ENCODE data around the gene RHOU.
"Not testable (repeated sequence)": the region's sequence is repeated elsewhere in the genome, so short reads cannot be mapped to it uniquely, and the experiment has no call there.

The RHOU gene

DNA sequence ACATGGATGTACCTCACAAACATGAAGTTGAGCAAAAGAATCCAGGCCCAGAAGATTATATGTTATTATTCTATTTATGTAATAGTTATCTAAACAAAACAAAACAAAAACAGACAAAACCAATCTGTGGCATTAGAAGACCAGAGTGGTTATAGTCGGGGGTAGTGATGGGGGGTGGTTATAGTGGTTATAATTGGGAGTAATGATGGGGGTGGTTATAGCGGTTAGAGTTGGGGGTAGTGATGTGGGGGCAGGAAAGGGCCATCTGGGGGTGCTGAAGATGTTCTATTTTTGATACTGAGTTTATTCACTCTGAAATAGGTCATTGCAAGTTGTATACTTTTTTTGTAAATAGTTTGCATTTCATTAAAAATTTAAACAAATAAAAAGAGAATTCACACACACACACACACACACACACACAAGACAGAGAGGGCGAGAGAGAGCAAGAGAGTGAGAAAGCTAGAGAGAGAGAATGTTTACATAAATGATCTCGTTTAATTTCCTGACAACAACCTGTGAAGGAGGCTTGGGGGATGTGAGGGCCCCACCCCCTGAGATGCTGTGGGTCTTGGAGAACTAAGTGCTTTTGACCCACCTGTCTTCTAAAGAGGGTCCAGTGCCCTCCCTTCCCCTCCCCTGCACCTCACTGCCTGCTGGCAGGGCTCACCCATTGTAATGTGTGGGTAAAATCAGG is 37.4 kb downstream of the RHOU start:
- no peak overlapping the region for H3K4me3 ChIP-seq (replicated peaks; ENCODE audit: low read depth, low read length)
- DNase-seq (ENCODE audit: extremely low read depth, low read depth) = no peak
- TF ChIP-seq, protein P1, sequence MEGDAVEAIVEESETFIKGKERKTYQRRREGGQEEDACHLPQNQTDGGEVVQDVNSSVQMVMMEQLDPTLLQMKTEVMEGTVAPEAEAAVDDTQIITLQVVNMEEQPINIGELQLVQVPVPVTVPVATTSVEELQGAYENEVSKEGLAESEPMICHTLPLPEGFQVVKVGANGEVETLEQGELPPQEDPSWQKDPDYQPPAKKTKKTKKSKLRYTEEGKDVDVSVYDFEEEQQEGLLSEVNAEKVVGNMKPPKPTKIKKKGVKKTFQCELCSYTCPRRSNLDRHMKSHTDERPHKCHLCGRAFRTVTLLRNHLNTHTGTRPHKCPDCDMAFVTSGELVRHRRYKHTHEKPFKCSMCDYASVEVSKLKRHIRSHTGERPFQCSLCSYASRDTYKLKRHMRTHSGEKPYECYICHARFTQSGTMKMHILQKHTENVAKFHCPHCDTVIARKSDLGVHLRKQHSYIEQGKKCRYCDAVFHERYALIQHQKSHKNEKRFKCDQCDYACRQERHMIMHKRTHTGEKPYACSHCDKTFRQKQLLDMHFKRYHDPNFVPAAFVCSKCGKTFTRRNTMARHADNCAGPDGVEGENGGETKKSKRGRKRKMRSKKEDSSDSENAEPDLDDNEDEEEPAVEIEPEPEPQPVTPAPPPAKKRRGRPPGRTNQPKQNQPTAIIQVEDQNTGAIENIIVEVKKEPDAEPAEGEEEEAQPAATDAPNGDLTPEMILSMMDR (IDR thresholded peaks at IDR 0.05; ENCODE audit: low read depth, low read length, missing control alignments) = no peak

DNA sequence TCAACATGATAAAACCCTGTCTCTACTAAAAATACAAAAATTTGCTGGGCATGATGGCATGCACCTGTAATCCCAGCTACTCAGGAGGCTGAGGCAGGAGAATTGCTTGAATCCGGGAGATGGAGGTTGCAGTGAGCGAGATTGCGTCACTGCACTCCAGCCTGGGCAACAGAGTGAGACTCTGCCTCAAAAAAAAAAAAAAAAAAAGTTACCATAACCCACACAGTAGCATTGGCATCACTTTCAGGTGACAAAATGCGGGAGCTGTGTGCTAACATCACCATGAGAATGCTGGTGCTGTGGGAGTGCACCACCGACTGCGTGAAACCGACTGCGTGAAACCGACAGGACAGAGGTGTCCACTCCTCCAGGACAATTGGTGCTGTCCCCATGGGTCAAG is 40.7 kb downstream of the RHOU start:
- H3K4me3 ChIP-seq (replicated peaks; ENCODE audit: low read depth, low read length); DNase-seq (ENCODE audit: extremely low read depth, low read depth): not testable (repeated sequence)

DNA sequence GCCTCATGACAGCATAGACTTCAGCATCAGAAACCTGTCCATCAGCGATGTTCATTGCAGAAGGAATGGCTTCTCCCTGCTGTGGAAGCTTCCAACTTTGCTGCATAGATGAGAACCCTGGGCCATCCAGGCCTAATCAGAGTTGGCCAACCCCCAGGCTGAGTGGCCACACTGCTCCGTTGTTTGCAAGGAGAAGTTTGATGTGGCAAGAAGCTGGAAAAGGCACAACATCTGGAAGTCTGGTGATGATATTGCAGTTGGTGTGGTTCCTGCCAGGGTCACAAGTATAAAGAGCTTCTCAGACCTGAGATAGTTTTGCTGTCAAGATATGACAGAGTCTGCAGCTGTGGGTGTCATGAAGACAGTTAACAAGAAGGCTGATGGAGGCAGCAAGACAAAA is 41.2 kb downstream of the RHOU start:
- H3K4me3 ChIP-seq (replicated peaks; ENCODE audit: low read depth, low read length) = no peak overlapping the region
- TF ChIP-seq, protein P1 (IDR thresholded peaks at IDR 0.05; ENCODE audit: low read depth, low read length, missing control alignments) = no peak
- DNase-seq (ENCODE audit: extremely low read depth, low read depth) = no peak

DNA sequence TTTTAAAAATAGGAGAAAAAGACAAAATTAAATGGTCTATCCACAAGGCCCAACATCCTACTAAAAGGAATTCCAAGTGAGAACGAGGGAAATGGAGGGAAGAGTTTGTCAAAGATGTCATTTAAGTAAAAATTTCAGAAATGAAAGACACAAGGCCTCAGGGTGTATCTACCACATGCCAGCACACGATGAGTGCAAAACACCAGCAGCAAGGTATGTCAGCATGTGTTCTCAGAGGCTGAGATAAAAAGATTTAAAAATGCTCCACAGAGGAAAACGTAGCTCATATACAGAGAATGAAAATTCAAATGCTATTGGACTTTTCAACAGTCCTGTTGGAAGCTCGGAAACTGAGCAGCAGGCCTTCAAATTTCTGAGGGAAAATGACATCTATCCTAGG is 42.0 kb downstream of the RHOU start:
- TF ChIP-seq, protein P1 (IDR thresholded peaks at IDR 0.05; ENCODE audit: low read depth, low read length, missing control alignments) = no peak
- no peak for DNase-seq (ENCODE audit: extremely low read depth, low read depth)
- no peak overlapping the region for H3K4me3 ChIP-seq (replicated peaks; ENCODE audit: low read depth, low read length)

DNA sequence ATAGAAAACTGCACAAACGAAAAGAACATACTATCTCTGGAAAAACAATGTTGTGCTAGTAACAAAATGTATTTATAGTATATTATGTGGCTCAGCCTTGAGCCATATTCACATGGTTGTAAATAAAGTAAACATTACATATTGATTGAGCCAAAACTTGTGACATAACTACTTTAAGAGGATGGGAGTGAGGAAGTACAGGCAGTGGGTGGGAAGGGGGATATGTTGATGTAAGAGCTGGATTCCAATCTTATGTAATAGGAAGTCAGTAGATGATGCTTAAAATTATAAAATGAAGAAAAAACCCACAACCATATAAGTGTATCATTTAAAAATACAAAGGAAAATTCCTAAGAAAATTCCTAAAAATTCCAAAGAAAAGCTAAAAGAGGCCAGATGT is 42.7 kb downstream of the RHOU start:
- no peak overlapping the region for H3K4me3 ChIP-seq (replicated peaks; ENCODE audit: low read depth, low read length)
- DNase-seq (ENCODE audit: extremely low read depth, low read depth) = no peak
- TF ChIP-seq, protein P1 (IDR thresholded peaks at IDR 0.05; ENCODE audit: low read depth, low read length, missing control alignments) = no peak

DNA sequence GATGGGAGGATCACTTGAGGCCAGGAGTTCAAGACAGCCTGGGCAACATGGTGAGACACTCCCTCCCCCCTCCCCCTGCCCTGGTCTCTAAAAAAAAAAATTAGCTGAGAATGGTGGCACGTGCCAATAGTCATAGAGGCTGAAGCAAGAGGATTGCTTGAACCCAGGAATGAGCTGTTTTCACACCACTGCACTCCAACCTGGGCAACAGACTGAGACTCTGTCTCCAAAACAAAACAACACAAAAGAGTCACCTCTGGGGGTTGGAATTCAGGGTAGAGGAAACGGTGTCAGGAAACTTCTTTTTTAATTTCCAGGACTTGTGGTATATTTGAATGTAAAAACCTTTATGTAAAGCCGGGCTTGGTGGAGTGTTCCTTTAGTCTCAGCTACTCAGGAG is 43.2 kb downstream of the RHOU start:
- no peak for DNase-seq (ENCODE audit: extremely low read depth, low read depth)
- TF ChIP-seq, protein P1 (IDR thresholded peaks at IDR 0.05; ENCODE audit: low read depth, low read length, missing control alignments) = no peak
- no peak overlapping the region for H3K4me3 ChIP-seq (replicated peaks; ENCODE audit: low read depth, low read length)

DNA sequence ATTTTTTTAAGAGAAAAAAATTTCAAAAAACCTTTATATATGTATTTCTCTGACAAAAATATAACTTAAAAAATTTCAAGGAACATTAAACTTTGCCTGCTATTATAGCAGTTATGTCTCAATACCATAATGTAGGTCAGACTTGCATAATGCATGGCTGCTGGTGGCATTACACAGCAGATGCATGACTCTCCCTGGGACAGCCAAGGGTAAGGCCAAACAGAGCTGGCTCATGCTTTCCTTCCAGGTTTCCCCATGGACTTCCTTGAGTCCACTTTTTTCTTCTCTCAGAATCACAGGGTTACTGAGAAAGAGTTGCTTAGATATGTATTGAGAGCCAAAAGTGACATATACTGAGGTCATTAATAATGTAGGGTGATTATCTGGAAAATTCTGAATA is 43.7 kb downstream of the RHOU start:
- H3K4me3 ChIP-seq (replicated peaks; ENCODE audit: low read depth, low read length) = no peak overlapping the region
- DNase-seq (ENCODE audit: extremely low read depth, low read depth) = no peak
- TF ChIP-seq, protein P1 (IDR thresholded peaks at IDR 0.05; ENCODE audit: low read depth, low read length, missing control alignments) = no peak
